Coronary artery (tissue), 2 donors: Measurements from ENCODE around the gene MAEA.
A peak's percentile ranks its signal among the peaks of the same experiment; 100 is the strongest.

Experiments used
- DNase-seq: peaks from one replicate; pipeline ENCODE4 v3.0.0-alpha.2; 2017; ENCODE audit warnings: low spot score
- H3K27ac ChIP-seq, 2 donors: fragments of 200-600 bp; sonication (generic); one replicate each; pipeline ENCODE4 v1.5.1; 2016 to 2019
- H3K4me3 ChIP-seq: fragments of 200-600 bp; sonication (generic); 2 replicates; pipeline ENCODE4 v1.5.1; 2016; ENCODE audit warnings: mild to moderate bottlenecking, moderate library complexity
- CTCF ChIP-seq: fragments of 200-600 bp; sonication (generic); IDR thresholded peaks from one replicate; pipeline ENCODE4 v1.5.1; 2019; ENCODE audit warnings: antibody characterized with exemption

The MAEA gene

GRCh38 chr4:1289207-1290164 lies at the start of gene MAEA:
MAEA (plus strand) TSS chr4:1289891; CDS start chr4:1289914, 23 bp downstream.
- H3K27ac ChIP-seq = peak within 1 kb of the TSS; percentile 72 to 88
- DNase-seq = peak; percentile 98
- TF ChIP-seq CTCF = no peak
- peak within 1 kb of the TSS; percentile 80 for H3K4me3 ChIP-seq

- H3K27ac ChIP-seq = no peak overlapping the region
- DNase-seq = no peak
- TF ChIP-seq CTCF = no peak
- H3K4me3 ChIP-seq = no peak overlapping the region
These were observed 49.8 kb upstream of the MAEA start for GRCh38 chr4:1239950-1240307.

- peak; percentile 63 for DNase-seq
- no peak for TF ChIP-seq CTCF
- Histone ChIP-seq H3K4me3 (no peak overlapping the region), H3K27ac (no peak overlapping the region)
These were observed 48.8 kb upstream of the MAEA start for GRCh38 chr4:1240721-1241465.

- Histone ChIP-seq H3K4me3 (no peak overlapping the region), H3K27ac (no peak overlapping the region)
- peak; percentile 58 for DNase-seq
- no peak for TF ChIP-seq CTCF
These were observed 48.2 kb upstream of the MAEA start for GRCh38 chr4:1241466-1241935.

GRCh38 chr4:1241936-1242505 lies 47.7 kb upstream of the MAEA start:
- DNase-seq = peak; percentile 67
- no peak for TF ChIP-seq CTCF
- Histone ChIP-seq H3K27ac (no peak overlapping the region), H3K4me3 (no peak overlapping the region)

GRCh38 chr4:1242506-1243450 lies 46.9 kb upstream of the MAEA start:
- peak; percentile 64 for DNase-seq
- Histone ChIP-seq H3K4me3 (no peak overlapping the region), H3K27ac (no peak overlapping the region)
- TF ChIP-seq CTCF = no peak
